SIG-M5 treated with dmso at 0.1 percent for 504 hours (cell line): ENCODE results near the gene TMEM239.

Source experiments
- DNase-seq: peaks from one replicate; lab custom pipeline; 2025; ENCODE audit not compliant: unreplicated experiment; lab: John Stamatoyannopoulos, UW

TMEM239 gene

GRCh38 chr20:2846698-2847097 is 30.5 kb downstream of the TMEM239 start:
- DNase-seq: no peak

- no peak for DNase-seq
Measured at GRCh38 chr20:2847802-2848201, 31.6 kb downstream of the TMEM239 start.

- DNase-seq: no peak
Measured at GRCh38 chr20:2849529-2849928, 33.4 kb downstream of the TMEM239 start.

- no peak for DNase-seq
Measured at GRCh38 chr20:2851086-2851485, 34.9 kb downstream of the TMEM239 start.

- no peak for DNase-seq
Measured at GRCh38 chr20:2858591-2858990, 42.4 kb downstream of the TMEM239 start.

- DNase-seq: no peak
Measured at GRCh38 chr20:2859330-2860121, 43.4 kb downstream of the TMEM239 start.

GRCh38 chr20:2864626-2865025 is 48.5 kb downstream of the TMEM239 start:
- DNase-seq: no peak

- no peak for DNase-seq
Measured at GRCh38 chr20:2865101-2865500, 48.9 kb downstream of the TMEM239 start.

- no peak for DNase-seq
Measured at GRCh38 chr20:2865630-2866029, 49.5 kb downstream of the TMEM239 start.

- no peak for DNase-seq
Measured at GRCh38 chr20:2866236-2866635, 50.1 kb downstream of the TMEM239 start.

GRCh38 chr20:2867081-2867864 is 51.1 kb downstream of the TMEM239 start:
- no peak for DNase-seq
